GM21576 (cell line): Measurements from ENCODE around the gene CLPTM1L.
A peak's percentile ranks its signal among the peaks of the same experiment; 100 is the strongest.
"Not testable (repeated sequence)": the region's sequence is repeated elsewhere in the genome, so short reads cannot be mapped to it uniquely, and the experiment has no call there.

ENCODE experiments used
- ATAC-seq: cut with Tn5 transposase; IDR thresholded peaks from one replicate; pipeline ENCODE4 v1.9.1; 2021; ENCODE audit warnings: mild to moderate bottlenecking, moderate library complexity; ENCODE audit not compliant: unreplicated experiment

Gene CLPTM1L

GRCh38 chr5:1342268-1342667 is 2.6 kb downstream of the CLPTM1L start:
- ATAC-seq: no peak

- ATAC-seq: peak; percentile 38
Measured at GRCh38 chr5:1341863-1342262, 3.0 kb downstream of the CLPTM1L start.

GRCh38 chr5:1339818-1340210 is 5.1 kb downstream of the CLPTM1L start:
- ATAC-seq: not testable (repeated sequence)

GRCh38 chr5:1339139-1339817 is 5.6 kb downstream of the CLPTM1L start:
- not testable (repeated sequence) for ATAC-seq

GRCh38 chr5:1338506-1339070 is 6.3 kb downstream of the CLPTM1L start:
- ATAC-seq: no peak

- no peak for ATAC-seq
Measured at GRCh38 chr5:1338196-1338490, 6.8 kb downstream of the CLPTM1L start.

GRCh38 chr5:1337489-1338195 is 7.3 kb downstream of the CLPTM1L start:
- no peak for ATAC-seq

GRCh38 chr5:1336749-1337488 is 8.0 kb downstream of the CLPTM1L start:
- ATAC-seq: no peak

- no peak for ATAC-seq
Measured at GRCh38 chr5:1336106-1336561, 8.8 kb downstream of the CLPTM1L start.

GRCh38 chr5:1335540-1336095 is 9.3 kb downstream of the CLPTM1L start:
- ATAC-seq: no peak

GRCh38 chr5:1334831-1335539 is 9.9 kb downstream of the CLPTM1L start:
- no peak for ATAC-seq

- no peak for ATAC-seq
Measured at GRCh38 chr5:1333986-1334385, 10.9 kb downstream of the CLPTM1L start.

- ATAC-seq: not testable (repeated sequence)
Measured at GRCh38 chr5:1333286-1333685, 11.6 kb downstream of the CLPTM1L start.

GRCh38 chr5:1332461-1333001 is 12.4 kb downstream of the CLPTM1L start:
- no peak for ATAC-seq

GRCh38 chr5:1331861-1332405 is 13.0 kb downstream of the CLPTM1L start:
- no peak for ATAC-seq

GRCh38 chr5:1330847-1331831 is 13.8 kb downstream of the CLPTM1L start:
- no peak for ATAC-seq

GRCh38 chr5:1330146-1330846 is 14.6 kb downstream of the CLPTM1L start:
- no peak for ATAC-seq

- no peak for ATAC-seq
Measured at GRCh38 chr5:1329111-1329579, 15.8 kb downstream of the CLPTM1L start.
